Keratinocyte (primary cell): ENCODE results near the gene C1orf56. TPM values are rescaled to one million over a fixed set of nuclear protein-coding genes. Genes with fewer than 3 reads are reported as not detected.

Source experiments
- DNase-seq: peaks from one replicate; pipeline ENCODE4 v3.0.0-alpha.2; 2011; ENCODE audit warnings: low read depth, missing footprints, low spot score
- FAIRE-seq: peaks from 2 replicates; lab custom pipeline; 2011; peaks lifted over from hg19 to GRCh38; lab: Jason Lieb, UNC
- H2AFZ ChIP-seq: 2 replicates; pipeline ENCODE4 v1.6.0; 2012; ENCODE audit warnings: low read length, control low read depth, inconsistent platforms; ENCODE audit not compliant: control insufficient read depth
- H3K27ac ChIP-seq: 2 replicates; pipeline ENCODE4 v1.5.1; 2011; ENCODE audit warnings: low read length; ENCODE audit not compliant: control insufficient read depth, insufficient read depth
- H3K27me3 ChIP-seq: 3 replicates; pipeline ENCODE4 v1.6.0; 2011; ENCODE audit warnings: low read length; ENCODE audit not compliant: control insufficient read depth, insufficient read depth; ENCODE audit errors: extremely low read depth
- H3K36me3 ChIP-seq, 2 experiments: 2 replicates in 1 of 2; 3 replicates in 1 of 2; pipeline ENCODE4 v1.5.1; 2011; ENCODE audit warnings: low read length in 2 of 2, mild to moderate bottlenecking in 1 of 2; ENCODE audit not compliant: control insufficient read depth in 2 of 2, insufficient read depth in 2 of 2; ENCODE audit errors: extremely low read depth in 1 of 2
- H3K4me1 ChIP-seq: 3 replicates; pipeline ENCODE4 v1.5.1; 2011; ENCODE audit warnings: low read length; ENCODE audit not compliant: control insufficient read depth, insufficient read depth; ENCODE audit errors: extremely low read depth
- H3K4me2 ChIP-seq: 3 replicates; pipeline ENCODE4 v1.6.0; 2011; ENCODE audit warnings: low read depth, low read length; ENCODE audit not compliant: control insufficient read depth, insufficient read depth; ENCODE audit errors: extremely low read depth
- H3K4me3 ChIP-seq, 3 experiments: fragments of 200-600 bp in 1 of 3; sonication (generic) in 1 of 3; 2 replicates in 2 of 3; 3 replicates in 1 of 3; pipeline ENCODE4 v1.5.1; 2011 to 2016; ENCODE audit warnings: low read length in 3 of 3, mild to moderate bottlenecking in 3 of 3, control low read depth in 2 of 3, inconsistent platforms in 1 of 3, low read depth in 1 of 3, mixed read lengths in 1 of 3, mixed run types in 1 of 3, moderate library complexity in 1 of 3; ENCODE audit not compliant: control insufficient read depth in 2 of 3, insufficient read depth in 2 of 3; ENCODE audit errors: extremely low read depth in 1 of 3
- H3K79me2 ChIP-seq: 2 replicates; pipeline ENCODE4 v1.6.0; 2012; ENCODE audit warnings: low read length; ENCODE audit not compliant: control insufficient read depth, insufficient read depth
- H3K9ac ChIP-seq: 3 replicates; pipeline ENCODE4 v1.6.0; 2011; ENCODE audit warnings: low read length; ENCODE audit not compliant: control insufficient read depth, insufficient read depth; ENCODE audit errors: extremely low read depth
- H3K9me1 ChIP-seq: 3 replicates; pipeline ENCODE4 v1.6.0; 2011; ENCODE audit warnings: low read length; ENCODE audit not compliant: control insufficient read depth, insufficient read depth; ENCODE audit errors: extremely low read depth
- H3K9me3 ChIP-seq: 2 replicates; pipeline ENCODE4 v1.5.1; 2012; ENCODE audit warnings: low read depth, low read length; ENCODE audit not compliant: control insufficient read depth
- H4K20me1 ChIP-seq: 3 replicates; pipeline ENCODE4 v1.6.0; 2011; ENCODE audit warnings: low read length; ENCODE audit not compliant: control insufficient read depth, insufficient read depth; ENCODE audit errors: extremely low read depth
- EZH2 ChIP-seq: IDR thresholded peaks from one replicate; pipeline ENCODE4 v1.6.1; 2012; ENCODE audit warnings: inconsistent platforms, mild to moderate bottlenecking, low read length, moderate library complexity
- dilution Hi-C: fragments of 300-500 bp; cut with MboI; formaldehyde crosslinking; loops from one replicate; pipeline ENCODE4 v1.7.0; 2020; ENCODE audit warnings: low sequenced_read_pairs; ENCODE audit not compliant: extremely low pct_ligation_motif_present
- polyA plus RNA-seq, 5 experiments: library from polyadenylated mRNA; depleted of rRNA in 3 of 5; stranded (reverse) in 3 of 5; stranded (forward) in 1 of 5; unstranded in 1 of 5; fragments of >200 nt; gene quantifications; 1 replicate in 1 of 5; 2 replicates in 3 of 5; 3 replicates in 1 of 5; pipeline versions ENCODE4 v1.2.1 to v1.2.3, GENCODE V29; 2011 to 2012; ENCODE audit warnings: missing spikeins in 2 of 5, low read depth in 1 of 5, low replicate concordance in 1 of 5
- TF ChIP-seq, protein P1 (sequence below), 3 experiments: IDR thresholded peaks in 1 of 3; conservative IDR thresholded peaks in 1 of 3; optimal IDR thresholded peaks in 1 of 3; 2 replicates in 2 of 3; 3 replicates in 1 of 3; pipeline versions ENCODE3 to v1.5.1; 2011; ENCODE audit warnings: low read length in 3 of 3, mild to moderate bottlenecking in 3 of 3, moderate library complexity in 2 of 3, control low read depth in 1 of 3, inconsistent platforms in 1 of 3; ENCODE audit not compliant: insufficient read depth in 2 of 3; ENCODE audit errors: extremely low read depth in 1 of 3

Gene C1orf56
- polyA plus RNA-seq, 1 donor (not counting 4 experiments of a cell fraction or from before 2014, with no cell fraction given) = 0.26 TPM

DNA sequence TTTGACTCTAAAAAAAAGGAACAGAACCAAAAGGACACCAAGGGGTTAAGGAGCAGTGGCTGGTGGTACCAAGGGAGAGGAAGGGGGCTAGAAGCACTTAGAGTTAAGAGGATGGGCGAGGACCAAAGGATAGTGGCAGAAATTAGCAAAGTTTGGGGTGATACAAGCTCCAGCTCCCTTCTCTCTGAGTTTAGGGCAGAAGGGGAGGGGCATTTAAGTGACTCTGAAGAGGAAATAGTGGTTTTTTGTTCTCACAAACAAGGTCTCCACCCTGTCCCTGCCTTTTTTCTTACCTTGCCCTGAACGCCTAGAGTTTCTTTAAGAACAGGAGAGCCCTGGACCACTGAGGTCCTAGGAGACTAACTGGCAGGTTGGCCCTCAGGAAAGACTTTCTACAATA lies 8.6 kb downstream of the C1orf56 start:
- no peak for FAIRE-seq
- no peak for TF ChIP-seq EZH2
- TF ChIP-seq, protein P1, sequence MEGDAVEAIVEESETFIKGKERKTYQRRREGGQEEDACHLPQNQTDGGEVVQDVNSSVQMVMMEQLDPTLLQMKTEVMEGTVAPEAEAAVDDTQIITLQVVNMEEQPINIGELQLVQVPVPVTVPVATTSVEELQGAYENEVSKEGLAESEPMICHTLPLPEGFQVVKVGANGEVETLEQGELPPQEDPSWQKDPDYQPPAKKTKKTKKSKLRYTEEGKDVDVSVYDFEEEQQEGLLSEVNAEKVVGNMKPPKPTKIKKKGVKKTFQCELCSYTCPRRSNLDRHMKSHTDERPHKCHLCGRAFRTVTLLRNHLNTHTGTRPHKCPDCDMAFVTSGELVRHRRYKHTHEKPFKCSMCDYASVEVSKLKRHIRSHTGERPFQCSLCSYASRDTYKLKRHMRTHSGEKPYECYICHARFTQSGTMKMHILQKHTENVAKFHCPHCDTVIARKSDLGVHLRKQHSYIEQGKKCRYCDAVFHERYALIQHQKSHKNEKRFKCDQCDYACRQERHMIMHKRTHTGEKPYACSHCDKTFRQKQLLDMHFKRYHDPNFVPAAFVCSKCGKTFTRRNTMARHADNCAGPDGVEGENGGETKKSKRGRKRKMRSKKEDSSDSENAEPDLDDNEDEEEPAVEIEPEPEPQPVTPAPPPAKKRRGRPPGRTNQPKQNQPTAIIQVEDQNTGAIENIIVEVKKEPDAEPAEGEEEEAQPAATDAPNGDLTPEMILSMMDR (optimal IDR thresholded peaks at IDR 0.05 in 1 of 3, IDR thresholded peaks at IDR 0.05 in 1 of 3, conservative IDR thresholded peaks at IDR 0.05 in 1 of 3; ENCODE audit: extremely low read depth in 1 of 3, insufficient read depth in 2 of 3, low read length in 3 of 3) = no peak
- no peaks in the 10 kb centered on the region for H3K9me3 ChIP-seq
- H2AFZ ChIP-seq = no peak overlapping the region
- H3K4me2 ChIP-seq = peak overlapping the region; percentile 77
- peaks cover 58% of the 10 kb centered on the region for H3K79me2 ChIP-seq
- DNase-seq = no peak
- H3K27ac ChIP-seq = peak overlapping the region; percentile 44
- H4K20me1 ChIP-seq = peaks cover 27% of the 10 kb centered on the region
- no peak overlapping the region for H3K9ac ChIP-seq
- peaks cover 44 to 61% of the 10 kb centered on the region in 2 experiments for H3K36me3 ChIP-seq
- H3K9me1 ChIP-seq = peaks cover 17% of the 10 kb centered on the region
- no peaks in the 10 kb centered on the region for H3K27me3 ChIP-seq
- dilution Hi-C loops = no loop called here
- H3K4me3 ChIP-seq = peak overlapping the region in 1 of 3 experiments; percentile 47
- peaks cover 51% of the 10 kb centered on the region for H3K4me1 ChIP-seq

DNA sequence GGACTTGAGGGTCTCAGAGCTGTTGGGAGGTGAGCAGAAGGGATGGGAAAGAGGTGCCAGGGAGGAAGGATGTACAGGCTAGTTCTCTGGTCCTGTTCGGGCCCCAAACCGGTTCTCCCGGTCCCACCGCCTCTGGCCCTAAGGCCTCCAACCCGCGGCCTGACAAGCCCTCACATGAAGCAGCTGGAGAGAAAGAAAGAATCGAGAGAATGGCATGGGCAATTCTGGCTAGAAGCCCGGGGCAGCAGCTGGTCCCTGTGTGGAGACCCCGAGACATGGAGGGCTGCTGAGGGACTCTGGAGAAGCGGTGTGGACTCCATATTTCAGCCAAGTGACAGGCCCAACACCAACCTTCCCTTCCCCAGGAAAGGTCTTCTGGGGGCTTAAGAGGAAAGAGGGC lies 11.1 kb downstream of the C1orf56 start:
- DNase-seq (no peak), FAIRE-seq (no peak)
- Histone ChIP-seq H2AFZ (no peak overlapping the region), H3K79me2 (peaks cover 64% of the 10 kb centered on the region), H4K20me1 (peaks cover 25% of the 10 kb centered on the region), H3K27me3 (no peaks in the 10 kb centered on the region), H3K4me3 (peak overlapping the region; percentile 95 to 100 (median 99)), H3K36me3 (peaks cover 30 to 41% of the 10 kb centered on the region in 2 experiments), H3K27ac (peak overlapping the region; percentile 94), H3K9me1 (peaks cover 17% of the 10 kb centered on the region), H3K4me2 (peak overlapping the region; percentile 99), H3K4me1 (peaks cover 63% of the 10 kb centered on the region), H3K9ac (peak overlapping the region; percentile 94), H3K9me3 (no peaks in the 10 kb centered on the region)
- TF ChIP-seq, protein P1 (optimal IDR thresholded peaks at IDR 0.05 in 1 of 3, IDR thresholded peaks at IDR 0.05 in 1 of 3, conservative IDR thresholded peaks at IDR 0.05 in 1 of 3; ENCODE audit: extremely low read depth in 1 of 3, insufficient read depth in 2 of 3, low read length in 3 of 3) = no peak
- no peak for TF ChIP-seq EZH2
- dilution Hi-C loops = no loop called here
